GM21381 (cell line): ENCODE data around the gene CYP1A2.
A peak's percentile ranks its signal among the peaks of the same experiment; 100 is the strongest.

Source experiments
- ATAC-seq: cut with Tn5 transposase; IDR thresholded peaks from one replicate; pipeline ENCODE4 v1.9.1; 2021; ENCODE audit warnings: mild to moderate bottlenecking, moderate library complexity; ENCODE audit not compliant: unreplicated experiment

Gene CYP1A2

GRCh38 chr15:74787251-74788041 lies 38.8 kb downstream of the CYP1A2 start:
- ATAC-seq, result peak; percentile 45

GRCh38 chr15:74788042-74788682 lies 39.5 kb downstream of the CYP1A2 start:
- ATAC-seq, result no peak

GRCh38 chr15:74788683-74789151 lies 40.1 kb downstream of the CYP1A2 start:
- ATAC-seq, result peak; percentile 27

DNA sequence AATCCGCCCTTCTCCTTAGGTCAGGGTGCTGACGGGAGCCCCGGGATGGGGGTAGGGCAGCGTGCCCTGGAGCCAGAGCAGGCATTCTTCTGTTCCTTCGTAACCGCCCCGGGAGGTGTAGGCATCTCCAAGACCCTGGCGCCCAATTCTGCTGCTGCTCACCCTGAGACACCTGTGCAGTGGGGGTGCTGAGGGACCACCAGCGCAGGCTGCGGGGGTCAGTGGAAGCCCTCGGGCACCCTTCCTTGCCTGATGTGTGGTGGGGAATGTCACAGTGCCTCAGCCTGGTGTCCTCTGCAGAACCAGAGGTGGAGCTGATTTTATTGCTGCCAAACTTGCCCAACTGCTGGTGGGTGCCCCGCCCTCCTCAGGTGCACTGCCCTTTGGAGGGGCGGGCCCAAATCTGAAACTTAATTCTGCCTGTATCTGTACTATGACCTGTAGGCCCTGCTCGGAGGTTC lies 40.6 kb downstream of the CYP1A2 start:
- ATAC-seq, result no peak

DNA sequence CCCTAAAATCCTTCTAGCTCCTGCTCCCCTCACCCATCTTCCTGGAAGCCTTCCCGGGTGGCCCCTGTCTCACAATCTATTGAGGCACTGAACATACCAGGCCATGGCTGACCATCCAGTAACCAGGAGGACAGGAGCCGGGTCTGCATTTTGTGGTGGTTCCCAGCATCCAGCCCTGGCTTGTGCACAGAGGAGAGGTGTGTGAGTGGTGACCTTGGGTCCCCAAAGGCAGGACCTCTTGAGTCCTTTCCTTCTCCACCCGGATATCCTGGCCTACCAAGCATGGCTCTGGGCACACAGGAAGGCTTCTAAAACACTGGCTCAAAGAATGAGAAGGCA lies 41.1 kb downstream of the CYP1A2 start:
- ATAC-seq, result no peak

DNA sequence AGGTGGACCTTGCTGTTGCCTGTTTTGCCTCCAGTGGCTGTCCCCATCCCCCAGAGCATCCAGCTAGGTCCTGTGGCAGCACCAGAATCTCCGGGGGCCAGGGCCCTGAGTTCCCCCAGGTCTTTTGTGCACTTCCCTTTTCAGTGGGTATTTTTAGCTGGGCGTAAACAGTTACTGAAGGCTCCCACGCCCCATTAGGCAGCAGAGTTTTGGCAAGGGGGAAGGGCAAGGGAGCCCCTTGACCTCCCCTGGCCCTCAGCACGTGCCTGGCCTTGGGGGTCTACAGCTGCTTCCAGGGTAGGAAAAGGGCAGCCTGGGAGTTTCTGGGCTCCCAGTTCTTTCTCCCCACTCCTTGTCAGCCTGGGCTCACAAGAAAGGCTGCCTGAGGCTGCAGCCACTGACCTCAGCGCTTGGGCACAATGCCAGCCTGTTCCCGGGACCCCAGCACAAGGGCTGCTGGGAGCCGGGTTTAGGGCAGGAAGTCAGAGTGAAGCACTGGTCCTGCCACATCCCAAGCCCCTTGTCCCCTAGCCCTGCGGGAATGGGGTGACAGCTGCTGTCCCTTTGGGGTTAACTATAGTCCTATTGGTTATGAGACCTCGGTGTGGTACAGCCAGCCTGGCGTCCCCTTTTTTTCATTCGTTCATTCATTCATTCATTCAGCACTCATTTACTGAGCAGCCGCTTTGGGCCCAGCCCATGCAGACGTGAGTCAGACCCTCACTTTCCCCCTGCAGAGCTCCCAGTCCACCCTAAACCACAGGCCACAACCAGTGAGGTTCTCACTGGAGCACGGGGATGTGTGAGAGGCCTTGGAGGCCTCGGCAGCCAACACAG lies 41.7 kb downstream of the CYP1A2 start:
- no peak for ATAC-seq

- no peak for ATAC-seq
Measured at GRCh38 chr15:74791007-74791406, 42.4 kb downstream of the CYP1A2 start.

DNA sequence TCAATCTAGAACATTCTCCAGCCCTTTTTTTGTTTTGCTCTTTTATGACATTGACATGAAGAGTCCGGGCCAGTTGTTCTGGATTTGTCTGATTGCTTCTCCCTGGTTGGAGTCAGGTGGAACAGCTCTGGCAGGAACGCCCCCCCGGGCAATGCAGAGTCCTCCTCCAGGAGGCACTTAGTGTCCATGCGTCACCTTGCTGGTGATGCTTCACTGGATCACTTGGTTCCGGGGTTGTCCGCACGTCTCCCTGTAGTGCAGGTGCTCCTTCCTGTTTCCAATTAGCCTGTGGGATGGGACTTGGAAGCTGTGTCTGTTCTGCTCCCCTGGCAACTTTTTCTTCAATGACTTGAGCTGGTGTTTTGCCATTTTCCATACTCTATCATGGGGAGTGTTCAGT lies 43.0 kb downstream of the CYP1A2 start:
- ATAC-seq, result no peak

- no peak for ATAC-seq
Measured at GRCh38 chr15:74792227-74793016, 43.8 kb downstream of the CYP1A2 start.

GRCh38 chr15:74793135-74794028 lies 44.7 kb downstream of the CYP1A2 start:
- no peak for ATAC-seq

DNA sequence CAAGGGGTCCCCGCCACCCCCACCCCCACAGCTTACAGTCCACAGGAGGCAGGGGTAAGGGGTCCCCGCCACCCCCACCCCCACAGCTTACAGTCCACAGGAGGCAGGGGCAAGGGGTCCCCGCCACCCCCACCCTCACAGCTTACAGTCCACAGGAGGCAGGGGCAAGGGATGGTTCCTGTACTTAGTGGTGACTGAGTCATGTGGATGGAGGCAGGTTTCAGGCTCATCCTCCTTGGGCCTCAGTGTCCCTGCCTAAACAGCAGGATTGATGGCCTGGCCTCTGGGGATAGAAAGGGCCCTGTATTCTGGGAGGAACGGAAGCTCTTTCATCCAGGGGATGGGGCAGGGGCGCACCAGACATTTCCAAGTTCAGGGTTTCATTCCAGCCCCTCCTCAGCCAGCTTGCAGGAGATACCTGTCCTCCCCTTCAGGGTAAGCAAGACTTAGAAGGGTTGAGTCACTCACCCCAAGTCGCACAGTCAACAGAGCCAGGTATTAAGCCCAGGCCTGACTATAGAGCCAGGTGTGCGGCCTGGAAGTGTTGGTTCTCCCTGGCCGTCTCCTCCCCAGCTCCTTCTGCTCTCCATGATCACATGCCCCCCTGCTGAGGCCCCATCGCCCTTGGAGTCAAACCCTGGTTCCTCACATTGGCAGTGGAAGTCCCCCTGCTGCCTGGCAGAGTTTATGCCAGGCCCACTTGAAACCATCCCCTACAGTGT lies 45.8 kb downstream of the CYP1A2 start:
- no peak for ATAC-seq

GRCh38 chr15:74794970-74795349 lies 46.3 kb downstream of the CYP1A2 start:
- ATAC-seq, result no peak

GRCh38 chr15:74795966-74796625 lies 47.5 kb downstream of the CYP1A2 start:
- no peak for ATAC-seq

GRCh38 chr15:74798388-74799254 lies 50.0 kb downstream of the CYP1A2 start:
- ATAC-seq, result no peak

DNA sequence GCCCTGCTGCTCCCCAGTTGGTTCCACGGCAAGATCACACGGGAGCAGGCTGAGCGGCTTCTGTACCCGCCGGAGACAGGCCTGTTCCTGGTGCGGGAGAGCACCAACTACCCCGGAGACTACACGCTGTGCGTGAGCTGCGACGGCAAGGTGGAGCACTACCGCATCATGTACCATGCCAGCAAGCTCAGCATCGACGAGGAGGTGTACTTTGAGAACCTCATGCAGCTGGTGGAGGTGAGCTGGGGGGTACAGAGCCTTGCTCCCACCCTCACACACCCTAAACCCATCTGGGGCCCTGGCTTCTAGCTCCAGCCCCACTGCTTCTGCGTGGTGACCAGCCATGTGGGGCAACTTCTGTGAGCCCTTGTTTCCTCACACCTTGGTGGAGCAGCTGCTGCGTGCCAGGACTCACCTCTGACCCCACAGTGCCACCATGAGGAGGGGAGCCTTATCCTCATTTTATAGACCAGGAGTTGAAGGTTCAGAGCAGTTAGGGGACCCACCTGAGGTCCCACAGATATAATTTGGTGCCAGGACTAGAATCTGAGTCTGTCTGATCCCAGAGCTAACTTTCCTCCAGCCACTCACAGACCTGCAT lies 50.7 kb downstream of the CYP1A2 start:
- ATAC-seq, result no peak

- peak; percentile 62 for ATAC-seq
Measured at GRCh38 chr15:74799856-74800558, 51.4 kb downstream of the CYP1A2 start.
